ENCODE results near the gene FOXP2.
"Not testable (repeated sequence)": the region's sequence is repeated elsewhere in the genome, so short reads cannot be mapped to it uniquely, and the experiment has no call there.

Gene FOXP2

GRCh38 chr7:114375907-114376306, 38.7 kb upstream of the FOXP2 start:
- no peak for ATAC-seq
- TF ChIP-seq, protein P1, sequence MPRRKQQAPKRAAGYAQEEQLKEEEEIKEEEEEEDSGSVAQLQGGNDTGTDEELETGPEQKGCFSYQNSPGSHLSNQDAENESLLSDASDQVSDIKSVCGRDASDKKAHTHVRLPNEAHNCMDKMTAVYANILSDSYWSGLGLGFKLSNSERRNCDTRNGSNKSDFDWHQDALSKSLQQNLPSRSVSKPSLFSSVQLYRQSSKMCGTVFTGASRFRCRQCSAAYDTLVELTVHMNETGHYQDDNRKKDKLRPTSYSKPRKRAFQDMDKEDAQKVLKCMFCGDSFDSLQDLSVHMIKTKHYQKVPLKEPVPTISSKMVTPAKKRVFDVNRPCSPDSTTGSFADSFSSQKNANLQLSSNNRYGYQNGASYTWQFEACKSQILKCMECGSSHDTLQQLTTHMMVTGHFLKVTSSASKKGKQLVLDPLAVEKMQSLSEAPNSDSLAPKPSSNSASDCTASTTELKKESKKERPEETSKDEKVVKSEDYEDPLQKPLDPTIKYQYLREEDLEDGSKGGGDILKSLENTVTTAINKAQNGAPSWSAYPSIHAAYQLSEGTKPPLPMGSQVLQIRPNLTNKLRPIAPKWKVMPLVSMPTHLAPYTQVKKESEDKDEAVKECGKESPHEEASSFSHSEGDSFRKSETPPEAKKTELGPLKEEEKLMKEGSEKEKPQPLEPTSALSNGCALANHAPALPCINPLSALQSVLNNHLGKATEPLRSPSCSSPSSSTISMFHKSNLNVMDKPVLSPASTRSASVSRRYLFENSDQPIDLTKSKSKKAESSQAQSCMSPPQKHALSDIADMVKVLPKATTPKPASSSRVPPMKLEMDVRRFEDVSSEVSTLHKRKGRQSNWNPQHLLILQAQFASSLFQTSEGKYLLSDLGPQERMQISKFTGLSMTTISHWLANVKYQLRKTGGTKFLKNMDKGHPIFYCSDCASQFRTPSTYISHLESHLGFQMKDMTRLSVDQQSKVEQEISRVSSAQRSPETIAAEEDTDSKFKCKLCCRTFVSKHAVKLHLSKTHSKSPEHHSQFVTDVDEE (CRISPR knock-in tag; IDR thresholded peaks at IDR 0.05), result no peak
- TF ChIP-seq SNAI2 (CRISPR knock-in tag; IDR thresholded peaks at IDR 0.05) (no peak), OSR1 (CRISPR knock-in tag; IDR thresholded peaks at IDR 0.05) (no peak), TOX (CRISPR knock-in tag; IDR thresholded peaks at IDR 0.05; ENCODE audit: borderline replicate concordance) (no peak), ZNF565 (CRISPR knock-in tag; conservative IDR thresholded peaks at IDR 0.05; ENCODE audit: low read depth) (no peak), PATZ1 (CRISPR knock-in tag; IDR thresholded peaks at IDR 0.05; ENCODE audit: borderline replicate concordance) (no peak), ARNTL (CRISPR knock-in tag; IDR thresholded peaks at IDR 0.05; ENCODE audit: borderline replicate concordance, low read depth) (no peak), BACH2 (CRISPR knock-in tag; IDR thresholded peaks at IDR 0.05; ENCODE audit: borderline replicate concordance) (no peak), CSDC2 (CRISPR knock-in tag; IDR thresholded peaks at IDR 0.05) (no peak), ZFP3 (CRISPR knock-in tag; IDR thresholded peaks at IDR 0.05) (no peak), ZFP30 (CRISPR knock-in tag; IDR thresholded peaks at IDR 0.05) (no peak), TCF4 (CRISPR knock-in tag; IDR thresholded peaks at IDR 0.05; ENCODE audit: borderline replicate concordance) (no peak), RARB (CRISPR knock-in tag; IDR thresholded peaks at IDR 0.05) (no peak)
- TF ChIP-seq, protein P2, sequence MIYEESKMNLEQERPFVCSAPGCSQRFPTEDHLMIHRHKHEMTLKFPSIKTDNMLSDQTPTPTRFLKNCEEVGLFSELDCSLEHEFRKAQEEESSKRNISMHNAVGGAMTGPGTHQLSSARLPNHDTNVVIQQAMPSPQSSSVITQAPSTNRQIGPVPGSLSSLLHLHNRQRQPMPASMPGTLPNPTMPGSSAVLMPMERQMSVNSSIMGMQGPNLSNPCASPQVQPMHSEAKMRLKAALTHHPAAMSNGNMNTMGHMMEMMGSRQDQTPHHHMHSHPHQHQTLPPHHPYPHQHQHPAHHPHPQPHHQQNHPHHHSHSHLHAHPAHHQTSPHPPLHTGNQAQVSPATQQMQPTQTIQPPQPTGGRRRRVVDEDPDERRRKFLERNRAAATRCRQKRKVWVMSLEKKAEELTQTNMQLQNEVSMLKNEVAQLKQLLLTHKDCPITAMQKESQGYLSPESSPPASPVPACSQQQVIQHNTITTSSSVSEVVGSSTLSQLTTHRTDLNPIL (CRISPR knock-in tag; IDR thresholded peaks at IDR 0.05; ENCODE audit: low read depth), result no peak
- TF ChIP-seq, protein P3, sequence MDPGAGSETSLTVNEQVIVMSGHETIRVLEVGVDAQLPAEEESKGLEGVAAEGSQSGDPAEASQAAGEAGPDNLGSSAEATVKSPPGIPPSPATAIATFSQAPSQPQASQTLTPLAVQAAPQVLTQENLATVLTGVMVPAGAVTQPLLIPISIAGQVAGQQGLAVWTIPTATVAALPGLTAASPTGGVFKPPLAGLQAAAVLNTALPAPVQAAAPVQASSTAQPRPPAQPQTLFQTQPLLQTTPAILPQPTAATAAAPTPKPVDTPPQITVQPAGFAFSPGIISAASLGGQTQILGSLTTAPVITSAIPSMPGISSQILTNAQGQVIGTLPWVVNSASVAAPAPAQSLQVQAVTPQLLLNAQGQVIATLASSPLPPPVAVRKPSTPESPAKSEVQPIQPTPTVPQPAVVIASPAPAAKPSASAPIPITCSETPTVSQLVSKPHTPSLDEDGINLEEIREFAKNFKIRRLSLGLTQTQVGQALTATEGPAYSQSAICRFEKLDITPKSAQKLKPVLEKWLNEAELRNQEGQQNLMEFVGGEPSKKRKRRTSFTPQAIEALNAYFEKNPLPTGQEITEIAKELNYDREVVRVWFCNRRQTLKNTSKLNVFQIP (CRISPR knock-in tag; IDR thresholded peaks at IDR 0.05; ENCODE audit: borderline replicate concordance, low read depth), result no peak
- TF ChIP-seq, protein P4, sequence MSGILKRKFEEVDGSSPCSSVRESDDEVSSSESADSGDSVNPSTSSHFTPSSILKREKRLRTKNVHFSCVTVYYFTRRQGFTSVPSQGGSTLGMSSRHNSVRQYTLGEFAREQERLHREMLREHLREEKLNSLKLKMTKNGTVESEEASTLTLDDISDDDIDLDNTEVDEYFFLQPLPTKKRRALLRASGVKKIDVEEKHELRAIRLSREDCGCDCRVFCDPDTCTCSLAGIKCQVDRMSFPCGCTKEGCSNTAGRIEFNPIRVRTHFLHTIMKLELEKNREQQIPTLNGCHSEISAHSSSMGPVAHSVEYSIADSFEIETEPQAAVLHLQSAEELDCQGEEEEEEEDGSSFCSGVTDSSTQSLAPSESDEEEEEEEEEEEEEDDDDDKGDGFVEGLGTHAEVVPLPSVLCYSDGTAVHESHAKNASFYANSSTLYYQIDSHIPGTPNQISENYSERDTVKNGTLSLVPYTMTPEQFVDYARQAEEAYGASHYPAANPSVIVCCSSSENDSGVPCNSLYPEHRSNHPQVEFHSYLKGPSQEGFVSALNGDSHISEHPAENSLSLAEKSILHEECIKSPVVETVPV (CRISPR knock-in tag; IDR thresholded peaks at IDR 0.05), result no peak

- ATAC-seq, result not testable (repeated sequence)
Observed at GRCh38 chr7:114383946-114384345, 30.7 kb upstream of the FOXP2 start.

DNA sequence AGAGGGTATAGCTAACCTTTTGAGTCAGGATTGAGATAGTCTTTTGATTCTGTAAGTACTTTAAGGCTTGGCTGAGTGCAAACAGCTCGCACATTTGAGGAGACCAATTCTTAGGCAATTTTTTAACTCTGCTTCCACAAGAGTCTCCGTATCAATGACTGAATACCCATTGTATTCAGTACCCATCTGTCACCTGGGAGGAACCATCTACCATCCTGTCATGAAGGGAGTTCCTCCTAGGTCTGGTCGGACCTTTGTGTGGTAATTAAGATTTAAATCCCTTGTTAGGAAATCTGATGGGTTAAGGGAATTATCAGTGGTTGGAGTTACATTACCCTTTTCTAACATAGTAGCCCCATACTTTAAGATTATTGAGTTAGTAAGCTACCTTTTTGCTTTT, 30.3 kb upstream of the FOXP2 start:
- ATAC-seq, result not testable (repeated sequence)

DNA sequence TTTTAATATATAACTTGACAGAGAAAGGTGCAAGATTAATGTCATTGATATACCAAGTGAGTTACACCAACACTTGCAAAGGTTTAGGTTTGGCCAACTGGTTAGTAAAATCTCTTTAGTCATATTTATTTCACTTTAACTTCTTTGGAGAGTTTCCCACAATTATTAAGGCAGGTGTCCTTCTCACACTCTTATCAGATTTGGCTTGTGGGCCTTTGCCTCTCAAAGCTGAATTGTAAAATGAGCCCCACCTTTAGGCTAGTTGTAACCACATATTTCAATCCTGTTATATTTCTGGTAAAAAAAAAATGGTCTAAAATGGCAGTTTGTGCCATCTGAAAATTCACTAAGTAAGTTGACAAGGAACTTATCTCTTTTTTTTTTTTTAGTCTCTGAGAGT, 26.6 kb upstream of the FOXP2 start:
- ATAC-seq, result no peak
- no peak for TF ChIP-seq RARB (CRISPR knock-in tag; IDR thresholded peaks at IDR 0.05)
- TF ChIP-seq PPARA (CRISPR knock-in tag; IDR thresholded peaks at IDR 0.05; ENCODE audit: borderline replicate concordance), result no peak
- no peak for TF ChIP-seq ZNF70 (CRISPR knock-in tag; IDR thresholded peaks at IDR 0.05)
- TF ChIP-seq, protein P2 (CRISPR knock-in tag; IDR thresholded peaks at IDR 0.05; ENCODE audit: low read depth), result no peak
- TF ChIP-seq ZNF8 (CRISPR knock-in tag; IDR thresholded peaks at IDR 0.05), result no peak
- no peak for TF ChIP-seq ZFP30 (CRISPR knock-in tag; IDR thresholded peaks at IDR 0.05)
- TF ChIP-seq ARNTL (CRISPR knock-in tag; IDR thresholded peaks at IDR 0.05; ENCODE audit: borderline replicate concordance, low read depth), result no peak
- no peak for TF ChIP-seq ZNF565 (CRISPR knock-in tag; conservative IDR thresholded peaks at IDR 0.05; ENCODE audit: low read depth)
- TF ChIP-seq ZC3H10 (CRISPR knock-in tag; IDR thresholded peaks at IDR 0.05), result no peak
- TF ChIP-seq SNAI2 (CRISPR knock-in tag; IDR thresholded peaks at IDR 0.05), result no peak
- TF ChIP-seq PATZ1 (CRISPR knock-in tag; IDR thresholded peaks at IDR 0.05; ENCODE audit: borderline replicate concordance), result no peak
- no peak for TF ChIP-seq ZFP3 (CRISPR knock-in tag; IDR thresholded peaks at IDR 0.05)
- no peak for TF ChIP-seq OSR1 (CRISPR knock-in tag; IDR thresholded peaks at IDR 0.05)
- TF ChIP-seq GLIS3 (CRISPR knock-in tag; IDR thresholded peaks at IDR 0.05), result no peak
